Endothelial cell of umbilical vein (primary cell): ENCODE results near the gene SPTBN4.
A peak's percentile ranks its signal among the peaks of the same experiment; 100 is the strongest.

Source experiments
- EZH2 ChIP-seq: IDR thresholded peaks from 2 replicates; pipeline ENCODE4 v1.6.1; 2012; ENCODE audit warnings: borderline replicate concordance, low read depth, mild to moderate bottlenecking, moderate library complexity, low read length, inconsistent platforms; ENCODE audit not compliant: severe bottlenecking
- FOS ChIP-seq: IDR thresholded peaks from 2 replicates; pipeline ENCODE4 v1.6.1; 2011; ENCODE audit warnings: mild to moderate bottlenecking, low read length, moderate library complexity, borderline replicate concordance; ENCODE audit not compliant: insufficient read depth
- JUN ChIP-seq: IDR thresholded peaks from 2 replicates; pipeline ENCODE4 v1.6.1; 2011; ENCODE audit warnings: borderline replicate concordance, low read depth; ENCODE audit not compliant: insufficient read length, insufficient read depth
- MYC ChIP-seq: IDR thresholded peaks from one replicate; pipeline ENCODE4 v1.6.1; 2011; ENCODE audit warnings: mild to moderate bottlenecking, low read depth, low read length
- POLR2A ChIP-seq: IDR thresholded peaks from 2 replicates; pipeline ENCODE4 v1.6.1; 2012; ENCODE audit warnings: low read depth, mild to moderate bottlenecking, control low read depth, low read length
- POLR2AphosphoS5 ChIP-seq: IDR thresholded peaks from 2 replicates; pipeline ENCODE4 v1.6.1; 2012; ENCODE audit warnings: low read depth, mild to moderate bottlenecking, control low read depth, low read length, moderate library complexity; ENCODE audit not compliant: insufficient read depth
- TF ChIP-seq, protein P1 (sequence below), 2 donors: IDR thresholded peaks; 1 replicate in 1 of 2; 2 replicates in 1 of 2; pipeline ENCODE4 v1.5.1; 2011; ENCODE audit warnings: low read length in 2 of 2, mild to moderate bottlenecking in 2 of 2, moderate library complexity in 2 of 2, control low read depth in 1 of 2, inconsistent platforms in 1 of 2, low read depth in 1 of 2; ENCODE audit not compliant: insufficient read depth in 1 of 2; ENCODE audit errors: extremely low read depth in 1 of 2

DNA sequence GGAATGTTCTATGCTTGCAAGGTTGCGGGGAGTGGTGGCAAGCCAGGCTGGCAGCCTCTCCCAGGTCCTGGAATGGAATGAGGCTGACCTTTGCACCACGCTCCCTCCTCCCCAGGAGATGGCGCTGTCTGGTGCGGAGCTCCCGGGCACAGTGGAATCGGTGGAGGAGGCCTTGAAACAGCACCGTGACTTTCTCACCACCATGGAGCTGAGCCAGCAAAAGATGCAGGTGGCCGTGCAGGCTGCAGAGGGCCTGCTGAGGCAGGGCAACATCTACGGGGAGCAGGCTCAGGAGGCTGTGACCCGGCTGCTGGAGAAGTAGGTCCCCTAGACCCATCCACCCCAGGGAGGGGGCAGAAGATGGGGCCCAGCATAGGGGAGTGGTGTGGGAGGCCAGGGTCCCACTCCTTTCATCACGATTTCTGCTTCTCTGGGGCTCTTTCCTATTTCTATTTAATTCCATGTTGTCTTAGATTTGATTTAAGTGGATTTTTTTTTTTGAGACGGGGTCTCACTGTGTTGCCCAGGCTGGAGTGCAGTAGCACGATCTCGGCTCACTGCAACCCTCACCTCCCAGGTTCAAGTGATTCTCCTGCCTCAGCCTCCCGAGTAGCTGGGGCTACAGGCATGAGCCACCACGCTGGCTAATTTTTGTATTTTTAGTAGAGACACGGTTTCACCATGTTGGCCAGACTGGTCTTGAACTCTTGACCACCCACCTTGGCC, 56.7 kb downstream of the SPTBN4 start:
- TF ChIP-seq POLR2A (no peak), POLR2AphosphoS5 (no peak), FOS (no peak), MYC (no peak), EZH2 (no peak), JUN (no peak)
- TF ChIP-seq, protein P1, sequence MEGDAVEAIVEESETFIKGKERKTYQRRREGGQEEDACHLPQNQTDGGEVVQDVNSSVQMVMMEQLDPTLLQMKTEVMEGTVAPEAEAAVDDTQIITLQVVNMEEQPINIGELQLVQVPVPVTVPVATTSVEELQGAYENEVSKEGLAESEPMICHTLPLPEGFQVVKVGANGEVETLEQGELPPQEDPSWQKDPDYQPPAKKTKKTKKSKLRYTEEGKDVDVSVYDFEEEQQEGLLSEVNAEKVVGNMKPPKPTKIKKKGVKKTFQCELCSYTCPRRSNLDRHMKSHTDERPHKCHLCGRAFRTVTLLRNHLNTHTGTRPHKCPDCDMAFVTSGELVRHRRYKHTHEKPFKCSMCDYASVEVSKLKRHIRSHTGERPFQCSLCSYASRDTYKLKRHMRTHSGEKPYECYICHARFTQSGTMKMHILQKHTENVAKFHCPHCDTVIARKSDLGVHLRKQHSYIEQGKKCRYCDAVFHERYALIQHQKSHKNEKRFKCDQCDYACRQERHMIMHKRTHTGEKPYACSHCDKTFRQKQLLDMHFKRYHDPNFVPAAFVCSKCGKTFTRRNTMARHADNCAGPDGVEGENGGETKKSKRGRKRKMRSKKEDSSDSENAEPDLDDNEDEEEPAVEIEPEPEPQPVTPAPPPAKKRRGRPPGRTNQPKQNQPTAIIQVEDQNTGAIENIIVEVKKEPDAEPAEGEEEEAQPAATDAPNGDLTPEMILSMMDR (IDR thresholded peaks at IDR 0.05; ENCODE audit: extremely low read depth in 1 of 2, insufficient read depth in 1 of 2, low read depth in 1 of 2, low read length in 2 of 2): peak; percentile 67 to 84
